T-helper 2 cell treated with Interferon-gamma antibody and Interleukin-4, amounts not matched to agents 100 ng/mL and 5 ng/mL, for 36 hours (primary cell): ENCODE measurements around the gene AGMAT. TPM values are rescaled to one million over a fixed set of nuclear protein-coding genes. Genes with fewer than 3 reads are reported as not detected.

Experiments
- intact Hi-C: fragments of 100-400 bp; cut with micrococcal nuclease; formaldehyde crosslinking; loops from one replicate; pipeline ENCODE4 v1.15.1; 2023
- total RNA-seq: library from RNA; stranded (reverse); gene quantifications from 2 replicates; pipeline ENCODE4 v1.2.3, GENCODE V29; 2022

The AGMAT gene
- total RNA-seq, 1 donor from 2014 or later = 20.4 TPM

DNA sequence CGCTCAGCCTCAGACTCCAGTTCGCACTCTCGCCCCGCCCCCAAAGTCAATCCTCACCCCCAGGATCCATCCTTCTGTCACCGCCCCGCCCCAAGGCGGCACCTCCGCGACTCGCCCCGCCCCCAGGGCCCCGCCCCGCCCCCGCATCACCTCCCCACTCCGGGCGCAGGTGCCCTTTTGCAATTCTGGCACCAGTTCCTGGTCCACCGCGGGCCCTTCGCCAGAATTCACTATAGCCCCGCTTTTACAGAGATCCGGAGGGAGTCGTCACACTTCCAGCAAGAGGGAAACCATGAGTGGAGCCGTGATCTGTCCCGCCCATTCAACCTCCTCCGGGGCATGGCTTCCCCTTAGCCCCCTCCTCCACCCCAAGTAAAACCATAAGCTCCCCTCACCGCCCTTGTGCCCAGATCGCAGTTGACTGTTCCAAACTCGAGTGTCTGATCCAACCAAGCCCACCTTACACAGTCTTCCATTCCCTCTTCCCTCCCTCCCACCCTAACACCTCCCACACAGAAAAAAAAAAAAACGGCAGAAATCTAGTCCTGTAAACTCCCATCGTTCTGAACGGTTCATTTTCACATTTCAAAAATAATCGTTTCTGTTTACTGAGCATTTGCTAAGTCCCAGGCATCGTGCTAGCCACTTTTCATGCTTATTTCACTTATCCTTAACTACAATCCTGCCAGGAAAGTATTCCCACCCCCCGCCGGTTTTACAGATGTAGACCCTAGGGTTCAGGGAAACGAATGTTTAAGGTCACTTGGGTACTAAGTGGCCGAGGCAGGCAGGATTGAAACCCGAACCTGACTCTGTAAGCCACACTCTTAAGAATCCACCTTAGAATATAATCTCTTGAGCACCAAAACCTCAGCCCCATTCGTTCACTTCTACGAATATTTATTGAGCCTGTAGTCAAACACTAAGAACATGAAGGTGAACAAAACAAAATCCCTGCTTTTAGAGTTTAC is 59.5 kb downstream of the AGMAT start:
- intact Hi-C loops = loop anchor here (1.0 to 10.0 kb wide), 7 partner anchors 53 to 1791 kb away; partner anchors contain the start of gene DDI2

DNA sequence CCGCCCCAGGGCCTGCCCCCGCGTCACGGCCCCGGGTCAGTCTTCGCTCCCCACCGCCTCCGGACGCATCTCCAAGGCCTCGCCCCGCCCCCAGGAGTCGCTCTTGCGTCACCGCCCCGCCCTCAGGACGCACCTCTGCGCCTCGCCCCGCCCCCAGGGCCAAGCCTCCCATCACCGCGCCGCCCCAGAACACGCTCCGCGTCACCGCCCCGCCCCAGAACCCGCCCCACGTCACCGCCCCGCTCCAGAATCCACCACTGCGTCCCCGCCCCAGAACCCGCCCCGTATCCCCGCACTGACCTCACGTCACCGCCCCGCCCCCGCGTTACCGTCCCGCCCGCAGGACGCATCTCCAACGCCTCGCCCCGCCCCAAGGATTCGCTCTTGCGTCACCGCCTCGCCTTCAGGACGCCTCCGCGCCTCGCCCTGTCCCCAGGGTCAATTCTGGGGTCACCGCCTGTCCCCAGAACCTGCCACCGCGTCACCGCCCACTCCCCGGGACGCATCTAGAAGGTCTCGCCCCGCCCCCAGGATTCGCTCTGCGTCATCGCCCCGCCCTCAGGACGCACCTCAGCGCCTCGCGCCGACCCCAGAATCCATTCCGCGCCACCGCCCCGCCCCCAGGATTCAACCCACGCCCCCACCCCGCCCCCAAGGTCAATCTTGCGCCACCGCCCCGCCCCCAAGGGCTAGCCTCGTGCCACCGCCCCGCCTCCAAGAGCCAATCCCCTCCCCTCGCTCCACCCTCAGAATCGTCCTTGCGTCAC is 60.4 kb downstream of the AGMAT start:
- intact Hi-C loops = loop anchor here (5.0 to 10.0 kb wide), 3 partner anchors 173 to 1790 kb away; no protein-coding TSS in a partner anchor

DNA sequence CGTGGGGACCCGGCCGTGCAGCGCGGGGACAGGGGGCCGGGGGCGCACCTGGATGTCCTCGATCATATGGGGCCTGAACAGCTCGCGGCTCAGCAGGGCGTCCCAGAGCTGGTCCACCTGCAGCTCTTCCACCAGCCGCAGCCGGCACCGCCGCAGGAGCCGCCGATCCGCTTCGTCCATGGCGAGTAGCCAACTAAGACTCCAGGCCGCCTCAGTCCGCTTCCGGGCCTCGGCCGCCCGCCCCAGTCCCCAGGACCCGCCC is 60.9 kb downstream of the AGMAT start, which contains the start of gene CASP9:
CASP9 (minus strand) TSS at position 195 of the 262 bp plus-strand sequence; CDS start at position 180, 15 bp downstream.
- intact Hi-C loops = loop anchor here (10.0 kb wide), 2 partner anchors 179 to 1789 kb away; no protein-coding TSS in a partner anchor

DNA sequence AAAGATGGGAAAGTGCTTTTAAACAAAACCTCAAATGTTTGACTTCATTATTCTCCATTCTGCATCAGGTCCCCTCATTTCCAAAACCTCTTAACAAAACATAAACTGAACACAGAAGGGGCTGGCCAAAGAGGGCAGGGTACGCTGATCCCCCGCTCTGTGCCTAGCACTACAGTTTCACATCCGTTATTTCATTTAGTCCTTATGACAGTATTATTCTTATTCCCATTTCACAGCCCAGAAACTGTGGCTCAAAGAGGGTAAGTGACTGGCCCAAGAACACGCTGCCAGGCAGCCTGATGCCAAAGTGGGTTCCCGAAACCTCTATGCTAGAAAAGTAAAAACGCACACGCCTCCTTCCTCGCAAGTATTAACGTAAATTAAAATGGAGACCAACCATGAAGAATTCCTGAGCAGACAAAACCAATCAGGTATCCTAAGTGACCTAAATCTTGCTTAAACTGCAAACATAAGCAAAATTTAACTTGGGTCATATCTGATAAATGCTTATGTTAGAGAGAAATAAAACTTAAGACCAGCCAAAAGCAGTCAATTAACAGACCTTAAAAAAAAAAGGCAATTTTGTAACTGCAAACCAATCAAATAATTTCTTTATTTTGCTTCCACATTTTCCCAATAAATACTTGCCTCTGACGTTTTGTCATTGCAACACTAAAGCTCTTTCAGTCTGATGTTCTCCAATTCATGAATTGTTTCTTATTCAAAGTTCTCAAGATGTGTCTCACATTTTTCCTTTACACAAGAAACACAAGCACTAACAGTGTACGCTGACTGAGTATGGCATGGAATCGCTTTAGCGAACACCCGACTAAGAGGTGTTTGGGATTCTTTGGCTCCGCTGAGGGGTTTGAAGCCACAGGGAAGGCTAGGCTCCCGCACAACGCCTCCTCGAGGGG is 61.5 kb downstream of the AGMAT start:
- intact Hi-C loops = loop anchor here (10.0 kb wide), 2 partner anchors 179 to 1789 kb away; no protein-coding TSS in a partner anchor

DNA sequence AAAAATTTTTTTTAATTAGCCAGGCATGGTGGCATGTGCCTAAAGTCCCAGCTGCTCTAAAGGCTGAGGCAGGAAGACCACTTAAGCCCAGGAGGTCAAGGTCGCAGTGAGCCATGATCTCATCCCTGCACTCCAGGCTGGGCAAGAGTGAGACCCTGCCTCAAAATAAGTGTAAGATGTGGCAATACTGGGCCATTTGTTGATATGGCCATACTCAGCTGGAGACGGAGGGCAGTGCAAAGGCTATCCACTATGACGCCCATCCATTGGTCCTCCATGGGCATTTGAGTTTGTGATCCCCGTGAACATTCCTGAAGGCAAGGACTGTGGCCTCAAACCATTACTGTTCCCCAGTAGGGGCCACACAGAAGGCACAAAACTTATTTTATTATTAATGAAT is 62.3 kb downstream of the AGMAT start:
- intact Hi-C loops = loop anchor here (10.0 kb wide), 2 partner anchors 178 to 1788 kb away; no protein-coding TSS in a partner anchor

Other genes with a start within 250 kb of the AGMAT start
- 109 and 110 TPM in 2 replicates for gene EFHD2, start 175.2 kb downstream of the AGMAT start, total RNA-seq
- gene CTRC, start 146.6 kb downstream of the AGMAT start, total RNA-seq = 0.66 and 1.0 TPM in 2 replicates
- not detected in 2 replicates for gene CELA2A, start 128.3 kb downstream of the AGMAT start, total RNA-seq
- not detected in 2 replicates for gene CELA2B, start 108.9 kb downstream of the AGMAT start, total RNA-seq
- 17.4 and 18.3 TPM in 2 replicates for gene CASP9, start 60.8 kb downstream of the AGMAT start, total RNA-seq
- gene DNAJC16, start 58.2 kb downstream of the AGMAT start, total RNA-seq = 18.5 and 20.6 TPM in 2 replicates
- 32.9 and 33.7 TPM in 2 replicates for gene DDI2, start 32.4 kb upstream of the AGMAT start, total RNA-seq
- 49.3 and 56.7 TPM in 2 replicates for gene PLEKHM2, start 99.3 kb upstream of the AGMAT start, total RNA-seq
- gene SLC25A34, start 151.2 kb upstream of the AGMAT start, total RNA-seq = 2.1 and 2.5 TPM in 2 replicates
- not detected in 2 replicates for gene TMEM82, start 157.4 kb upstream of the AGMAT start, total RNA-seq
- gene FBLIM1, start 173.7 kb upstream of the AGMAT start, total RNA-seq = not detected in 2 replicates
- 1.4 and 1.9 TPM in 2 replicates for gene UQCRHL, start 222.6 kb upstream of the AGMAT start, total RNA-seq